A172 (cell line): ENCODE results near the gene DCLRE1C. TPM values are rescaled to one million over a fixed set of nuclear protein-coding genes. Genes with fewer than 3 reads are reported as not detected.
"Not testable (repeated sequence)": the region's sequence is repeated elsewhere in the genome, so short reads cannot be mapped to it uniquely, and the experiment has no call there.

Experiments used
- DNase-seq: peaks from one replicate; pipeline ENCODE4 v3.0.0-alpha.2; 2015; ENCODE audit warnings: low spot score
- total RNA-seq: library from RNA; depleted of rRNA; stranded (reverse); fragments of >200 nt; shearing (Covaris generic); gene quantifications from 2 replicates; pipeline ENCODE4 v1.2.3, GENCODE V29; 2014

Gene DCLRE1C
- total RNA-seq, 1 experiment from 2014 or later: 14.4 TPM

DNA sequence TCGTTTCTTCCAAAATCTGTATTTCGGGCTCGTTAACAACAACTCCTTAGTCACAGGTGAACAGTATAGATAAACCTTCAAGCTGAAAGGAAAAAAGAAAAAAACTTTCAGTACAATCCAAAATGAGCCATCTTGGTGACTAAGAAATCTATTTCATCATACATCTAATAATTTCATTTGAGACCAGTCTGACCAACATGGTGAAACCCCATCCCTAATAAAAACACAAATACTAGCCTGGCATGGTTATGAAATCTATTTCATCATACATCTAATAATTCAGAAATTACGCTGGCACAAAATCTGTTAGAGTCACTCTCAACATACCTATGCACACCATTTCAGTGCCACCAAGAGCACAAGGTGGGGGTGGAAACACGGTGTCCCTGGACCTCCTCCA lies 8.8 kb downstream of the DCLRE1C start:
- no peak for DNase-seq

- not testable (repeated sequence) for DNase-seq
Measured at GRCh38 chr10:14942950-14943338, 11.0 kb downstream of the DCLRE1C start.

GRCh38 chr10:14942147-14942949 lies 11.5 kb downstream of the DCLRE1C start:
- DNase-seq: not testable (repeated sequence)

DNA sequence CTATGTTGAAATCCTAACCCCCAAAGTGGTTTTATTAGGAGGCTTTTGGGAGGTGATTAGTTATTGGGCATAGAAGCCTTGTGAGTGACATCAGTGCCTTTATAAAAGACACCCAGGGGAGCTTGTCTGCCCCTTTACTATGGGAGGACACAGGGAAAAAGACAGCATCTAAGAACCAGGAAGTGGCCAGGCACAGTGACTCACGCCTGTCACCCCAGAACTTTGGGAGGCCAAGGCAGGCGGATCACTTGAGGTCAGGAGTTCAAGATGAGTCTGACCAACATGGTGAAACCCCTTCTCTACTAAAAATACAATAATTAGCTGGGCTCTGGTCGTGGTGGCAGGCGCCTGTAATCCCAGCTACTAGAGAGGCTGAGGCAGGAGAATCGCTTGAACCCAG lies 14.9 kb downstream of the DCLRE1C start:
- peak; percentile 70 for DNase-seq

DNA sequence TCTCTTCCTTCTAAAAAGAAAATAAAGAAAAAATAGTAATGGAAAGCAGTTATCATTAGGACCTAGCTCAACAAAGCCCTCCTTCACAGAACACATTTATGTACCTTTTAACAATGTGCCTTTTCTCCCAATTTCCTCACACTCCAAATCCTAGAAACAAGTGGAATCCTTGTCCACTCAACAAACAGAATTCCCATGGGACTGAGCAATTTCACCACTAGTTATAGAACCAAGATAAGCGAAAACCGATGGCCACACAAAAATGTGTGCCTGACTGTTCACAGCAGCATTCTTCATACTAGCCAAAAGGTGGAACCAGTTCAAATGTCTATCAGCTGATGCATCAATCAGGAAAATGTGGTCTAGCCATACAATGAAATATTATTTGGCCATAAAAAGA lies 17.3 kb downstream of the DCLRE1C start:
- no peak for DNase-seq

DNA sequence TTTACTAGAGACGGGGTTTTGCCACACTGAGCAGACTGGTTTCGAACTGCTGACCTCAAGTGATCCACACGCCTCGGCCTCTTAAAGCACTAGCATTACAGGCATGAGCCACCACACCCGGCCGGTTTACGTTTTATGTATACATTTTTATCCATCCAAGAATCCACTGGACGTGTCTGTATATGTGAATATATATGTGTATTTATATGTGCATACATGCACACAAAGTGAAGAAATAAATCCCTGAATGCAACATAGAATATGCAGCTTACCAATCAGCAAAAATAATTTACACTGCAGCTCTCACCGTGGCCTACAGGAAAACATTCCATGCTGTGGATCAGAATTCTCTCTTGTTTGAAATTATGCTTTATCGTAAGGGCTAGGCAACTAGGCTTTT lies 23.3 kb downstream of the DCLRE1C start:
- no peak for DNase-seq

DNA sequence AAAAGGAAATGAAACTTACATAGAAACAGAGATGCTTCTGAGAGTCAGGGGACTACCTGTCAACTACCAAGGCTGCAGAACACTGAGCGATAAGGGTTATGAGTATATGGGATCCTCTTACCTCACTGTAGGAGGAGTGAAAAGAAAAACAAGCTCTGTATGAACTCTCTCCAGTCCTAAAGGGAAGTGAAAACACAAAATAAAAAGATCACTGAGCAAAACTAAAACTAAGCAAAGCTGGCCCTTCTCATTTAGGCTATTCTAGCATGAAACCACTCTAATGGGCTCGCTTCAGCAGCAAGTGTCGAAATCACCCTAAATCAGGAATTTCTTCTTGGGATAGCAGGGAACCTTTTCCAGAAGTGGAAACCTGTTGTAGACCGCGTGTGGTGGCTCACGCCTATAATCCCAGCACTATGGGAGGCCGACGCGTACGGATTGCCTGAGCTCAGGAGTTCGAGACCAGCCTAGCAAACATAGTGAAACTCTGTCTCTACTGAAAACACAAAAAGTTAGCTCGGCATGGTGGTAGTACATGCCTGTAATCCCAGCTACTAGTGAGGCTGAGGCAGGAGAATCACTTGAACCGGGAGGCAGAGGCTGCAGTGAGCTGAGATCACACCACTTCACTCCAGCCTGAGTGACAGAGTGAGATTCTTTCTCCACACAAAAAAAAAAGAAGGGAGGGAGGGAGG lies 27.0 kb downstream of the DCLRE1C start:
- DNase-seq: no peak

GRCh38 chr10:14926061-14926470 lies 27.8 kb downstream of the DCLRE1C start:
- DNase-seq: no peak

DNA sequence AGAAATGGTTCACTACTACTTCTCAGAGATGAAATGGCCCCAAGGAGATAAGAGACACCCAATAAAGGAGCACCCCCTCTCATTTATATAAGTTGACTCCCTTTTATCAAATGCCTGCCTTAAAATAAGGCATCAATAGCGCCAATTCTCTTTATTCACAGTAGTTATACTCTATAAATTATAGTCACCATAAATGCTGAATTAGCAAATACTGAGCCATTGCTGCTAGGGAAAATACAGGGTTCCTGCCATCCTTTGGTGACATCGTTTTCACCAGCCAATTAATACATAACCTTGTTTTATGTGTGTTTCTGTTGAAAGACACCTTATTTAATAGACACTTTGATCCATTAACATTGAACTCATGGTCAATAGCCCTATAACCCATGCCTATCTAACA lies 28.6 kb downstream of the DCLRE1C start:
- DNase-seq: no peak

- DNase-seq: no peak
Measured at GRCh38 chr10:14924013-14924412, 29.9 kb downstream of the DCLRE1C start.

DNA sequence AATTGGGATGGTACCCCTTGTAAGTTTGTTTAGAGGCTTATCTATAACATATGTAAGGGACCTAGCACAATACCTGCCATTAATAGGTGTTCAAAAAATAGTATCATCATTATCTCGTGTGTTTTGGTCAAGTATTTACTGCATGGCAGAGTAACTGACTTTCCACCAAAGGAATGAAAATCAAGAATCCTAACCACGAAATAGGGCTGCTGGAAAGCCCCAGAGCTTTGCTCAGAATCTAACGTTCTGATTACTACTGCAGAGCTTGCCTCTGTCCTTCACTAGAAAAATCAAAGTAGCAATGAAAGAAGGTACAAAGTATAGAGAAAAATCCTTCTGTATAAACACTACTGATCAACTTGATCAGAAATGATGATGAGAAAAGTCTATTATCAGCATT lies 34.9 kb downstream of the DCLRE1C start:
- no peak for DNase-seq

DNA sequence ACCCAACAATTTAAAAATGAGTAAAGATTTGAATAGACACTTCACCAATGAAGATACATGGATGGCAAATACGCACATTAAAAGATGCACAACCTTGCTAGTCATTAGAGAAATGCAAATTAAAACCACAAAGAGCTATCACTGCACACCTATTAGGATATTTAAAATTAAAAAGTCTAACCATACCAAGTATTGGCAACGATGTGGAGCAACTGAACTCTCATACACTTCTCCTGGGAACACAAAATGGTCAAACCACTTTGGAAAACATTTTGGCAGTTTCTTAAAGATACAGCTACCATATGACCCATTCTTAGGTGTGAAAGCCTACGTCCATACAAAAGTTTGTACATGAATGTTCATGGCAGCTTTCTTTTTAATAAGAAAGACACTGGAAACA lies 36.1 kb downstream of the DCLRE1C start:
- DNase-seq: no peak

DNA sequence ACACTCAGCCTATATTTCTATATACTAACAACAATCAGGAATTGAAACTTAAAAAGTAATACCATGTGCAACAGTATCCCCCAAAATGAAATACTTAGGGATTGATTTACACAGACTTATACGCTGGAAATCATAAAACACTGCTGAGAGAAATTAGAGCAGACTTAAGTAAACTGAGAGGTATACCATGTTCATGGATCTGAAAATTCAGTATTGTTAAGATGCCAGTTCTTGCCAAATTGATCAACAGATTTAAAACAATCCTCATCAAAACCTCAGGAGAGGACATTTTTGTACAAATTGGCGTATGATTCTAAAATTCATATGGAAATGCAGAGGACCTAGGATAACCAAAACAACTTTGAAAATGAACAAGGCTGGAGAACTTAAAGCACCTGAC lies 37.3 kb downstream of the DCLRE1C start:
- DNase-seq: no peak

DNA sequence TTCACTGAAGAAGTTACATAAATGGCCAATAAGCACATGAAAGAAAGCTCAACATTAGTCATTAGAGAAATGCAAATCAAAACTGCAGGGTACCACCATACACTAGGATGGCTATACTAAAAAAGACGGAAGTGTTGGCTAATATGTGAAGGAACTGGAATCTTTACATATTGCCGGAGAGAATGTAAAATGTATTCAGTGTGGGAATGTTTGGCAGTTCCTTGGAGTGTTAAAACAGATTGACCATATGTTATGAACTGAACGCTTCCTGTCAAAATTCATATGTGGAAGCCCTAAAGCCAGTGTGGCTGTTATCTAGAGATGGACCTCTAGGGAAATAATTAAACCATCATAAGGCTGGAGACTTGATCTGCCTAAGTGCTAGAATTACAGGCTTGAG lies 42.1 kb downstream of the DCLRE1C start:
- no peak for DNase-seq

GRCh38 chr10:14910953-14911352 lies 42.9 kb downstream of the DCLRE1C start:
- DNase-seq: no peak

DNA sequence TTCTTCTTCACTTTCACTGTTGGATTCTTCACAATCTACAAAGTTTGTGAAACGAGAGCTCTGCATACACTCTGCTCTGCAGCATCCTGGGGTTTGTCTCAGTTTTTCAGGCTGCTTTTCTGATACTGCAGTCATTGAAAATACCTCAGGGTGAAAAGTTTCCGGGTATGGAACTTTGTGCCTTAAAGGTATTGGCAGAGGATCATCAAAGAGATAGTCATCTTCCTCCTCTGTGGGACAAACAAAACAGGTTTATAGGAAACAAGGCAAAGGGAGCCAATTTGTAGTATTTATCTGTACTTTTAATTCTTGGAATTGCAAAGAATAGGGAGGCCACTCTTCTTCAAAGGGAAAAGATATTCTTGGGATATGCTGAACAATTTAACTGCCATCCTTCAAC lies 44.8 kb downstream of the DCLRE1C start:
- no peak for DNase-seq

- DNase-seq: not testable (repeated sequence)
Measured at GRCh38 chr10:14907591-14907990, 46.3 kb downstream of the DCLRE1C start.

GRCh38 chr10:14906765-14907164 lies 47.1 kb downstream of the DCLRE1C start:
- no peak for DNase-seq

DNA sequence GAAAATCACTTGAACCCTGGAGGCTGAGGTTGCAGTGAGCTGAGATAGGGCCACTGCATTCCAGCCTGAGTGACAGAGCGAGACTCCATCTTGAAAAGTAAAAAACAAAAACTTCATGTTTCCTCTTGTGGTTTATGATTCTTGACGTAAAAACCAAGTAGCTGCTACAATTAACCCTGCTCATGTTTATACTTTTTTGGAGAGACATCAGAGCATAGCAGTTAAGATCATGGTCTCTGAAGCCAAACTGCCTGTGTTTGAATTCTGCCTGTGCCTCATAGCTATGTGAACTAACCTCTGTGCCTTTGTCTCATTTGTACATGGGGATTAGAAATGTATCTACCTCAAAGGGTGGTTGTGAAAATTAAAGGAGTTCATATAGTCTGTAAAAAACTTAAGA lies 48.0 kb downstream of the DCLRE1C start:
- DNase-seq: no peak

- DNase-seq: no peak
Measured at GRCh38 chr10:14904864-14905263, 49.0 kb downstream of the DCLRE1C start.

- DNase-seq: peak; percentile 19
Measured at GRCh38 chr10:14904316-14904732, 49.6 kb downstream of the DCLRE1C start.

DNA sequence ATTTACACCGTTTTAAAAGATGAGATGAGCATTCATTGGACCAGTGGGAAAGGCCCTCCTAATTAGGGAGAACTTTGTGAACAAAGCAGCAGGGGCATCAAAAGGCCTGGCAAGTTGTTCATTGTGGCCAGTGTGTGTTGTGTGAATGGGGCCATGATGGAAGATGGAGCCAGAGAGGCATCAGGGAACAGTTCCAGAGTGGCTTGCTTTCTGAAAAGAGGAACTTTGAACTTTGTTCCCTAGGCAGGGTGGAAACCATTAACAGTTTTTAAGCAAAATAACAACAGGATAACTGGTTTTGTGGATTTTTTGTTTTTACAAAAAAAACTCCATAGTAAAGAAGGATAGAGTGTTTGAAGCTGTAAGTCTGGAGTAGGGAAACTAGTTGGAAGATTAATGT lies 62.7 kb downstream of the DCLRE1C start:
- DNase-seq: no peak

GRCh38 chr10:14889318-14889717 lies 64.6 kb downstream of the DCLRE1C start:
- DNase-seq: no peak
